GM12878 (cell line): ENCODE results near the gene VWA3B. TPM values are rescaled to one million over a fixed set of nuclear protein-coding genes. Genes with fewer than 3 reads are reported as not detected.

Source experiments
- ATAC-seq: fragments of 200-7000 bp; cut with Tn5 transposase; 3 replicates; pipeline ENCODE4 v1.9.1; 2020; ENCODE audit warnings: mild to moderate bottlenecking, moderate library complexity
- BruUV-seq: library from RNA; stranded (reverse); fragments of 400-500 nt; replicated peaks from 2 replicates; lab custom pipeline; 2021; lab: Mats Ljungman, UMichigan
- CTCF ChIA-PET: fragments of 300-600 bp; sonication (Branson Sonifier 250); formaldehyde crosslinking; extraction: SDS; loops from one replicate; lab custom pipeline; 2021; ENCODE audit warnings: inconsistent platforms; lab: Yijun Ruan, JAX
- POLR2A ChIA-PET: fragments of 350-600 bp; formaldehyde crosslinking; extraction: SDS; loops from one replicate; lab custom pipeline; 2021; ENCODE audit warnings: inconsistent platforms; lab: Charles Lee
- RAD21 ChIA-PET: fragments of 300-600 bp; sonication (Branson Sonifier 250); formaldehyde crosslinking; loops from one replicate; lab custom pipeline; 2023; ENCODE audit warnings: antibody characterized with exemption; ENCODE audit not compliant: unreplicated experiment; lab: Charles Lee
- SMC1A ChIA-PET: fragments of 300-600 bp; sonication (Branson Sonifier 250); formaldehyde crosslinking; loops from one replicate; lab custom pipeline; 2023; ENCODE audit not compliant: unreplicated experiment, uncharacterized antibody; lab: Charles Lee
- DNase-seq: peaks from one replicate; pipeline ENCODE4 v3.0.0-alpha.2; 2011; ENCODE audit warnings: low read depth, low spot score
- FAIRE-seq: peaks from 3 replicates; lab custom pipeline; 2011; peaks lifted over from hg19 to GRCh38; lab: Jason Lieb, UNC
- H2AFZ ChIP-seq: 2 replicates; pipeline ENCODE4 v1.6.0; 2011; ENCODE audit warnings: low read depth, low read length, control low read depth; ENCODE audit not compliant: control insufficient read depth
- H3K27ac ChIP-seq: 2 replicates; pipeline ENCODE4 v1.5.1; 2011; ENCODE audit warnings: control low read depth; ENCODE audit not compliant: control insufficient read depth, insufficient read depth
- H3K27me3 ChIP-seq, 2 experiments: replicated peaks in 1 of 2; 2 replicates each; pipeline versions ENCODE4 v1.6.0 to v1.6.1; 2011; ENCODE audit warnings: low read length in 1 of 2; ENCODE audit not compliant: control insufficient read depth in 2 of 2, insufficient read depth in 2 of 2
- H3K36me3 ChIP-seq, 2 experiments: 2 replicates each; pipeline ENCODE4 v1.5.1; 2011; ENCODE audit warnings: low read length in 1 of 2; ENCODE audit not compliant: control insufficient read depth in 2 of 2, insufficient read depth in 2 of 2
- H3K4me1 ChIP-seq: 2 replicates; pipeline ENCODE4 v1.6.1; 2011; ENCODE audit warnings: mild to moderate bottlenecking, low read length, moderate library complexity, mixed read lengths; ENCODE audit not compliant: control insufficient read depth, insufficient read depth
- H3K4me2 ChIP-seq: 2 replicates; pipeline ENCODE4 v1.6.0; 2011; ENCODE audit warnings: control low read depth; ENCODE audit not compliant: control insufficient read depth, insufficient read depth
- H3K4me3 ChIP-seq: fragments of 200-600 bp; sonication (generic); 2 replicates; pipeline ENCODE4 v1.5.1; 2016
- H3K79me2 ChIP-seq: 2 replicates; pipeline ENCODE4 v1.6.0; 2011; ENCODE audit warnings: low read length; ENCODE audit not compliant: control insufficient read depth, insufficient read depth
- H3K9ac ChIP-seq: 2 replicates; pipeline ENCODE4 v1.8.0; 2011; ENCODE audit warnings: low read length, control low read depth, mixed read lengths; ENCODE audit not compliant: control insufficient read depth, insufficient read depth
- H3K9me3 ChIP-seq: replicated peaks from 3 replicates; pipeline ENCODE4 v1.5.1; 2011; ENCODE audit warnings: mild to moderate bottlenecking, low read length; ENCODE audit not compliant: control insufficient read depth, insufficient read depth
- H4K20me1 ChIP-seq: 2 replicates; pipeline ENCODE4 v1.6.0; 2011; ENCODE audit not compliant: control insufficient read depth, insufficient read depth
- ATF7 ChIP-seq: fragments of 450-650 bp; IDR thresholded peaks from 2 replicates; pipeline ENCODE4 v1.6.1; 2016; ENCODE audit warnings: low read depth, mild to moderate bottlenecking
- CBFB ChIP-seq: IDR thresholded peaks from 2 replicates; pipeline ENCODE4 v1.6.1; 2016; ENCODE audit warnings: antibody characterized with exemption, low read depth
- JUND ChIP-seq: IDR thresholded peaks from 2 replicates; pipeline ENCODE4 v1.6.1; 2012; ENCODE audit warnings: low read depth, mild to moderate bottlenecking, low read length, improper control_type of control experiment, moderate library complexity
- KDM1A ChIP-seq: fragments of 200-600 bp; sonication (generic); IDR thresholded peaks from 2 replicates; pipeline ENCODE4 v1.6.1; 2016; ENCODE audit warnings: borderline replicate concordance
- MEF2A ChIP-seq: IDR thresholded peaks from 2 replicates; pipeline ENCODE4 v1.6.1; 2011; ENCODE audit warnings: low read depth, mild to moderate bottlenecking, low read length, moderate library complexity; ENCODE audit not compliant: insufficient read depth
- RAD21 ChIP-seq: IDR thresholded peaks from 2 replicates; pipeline ENCODE4 v1.6.1; 2011; ENCODE audit warnings: mild to moderate bottlenecking, low read depth, low read length, moderate library complexity; ENCODE audit not compliant: insufficient read depth
- RB1 ChIP-seq: fragments of 450-650 bp; formaldehyde crosslinking; IDR thresholded peaks from 2 replicates; pipeline ENCODE4 v1.6.1; 2017; ENCODE audit warnings: mild to moderate bottlenecking, borderline replicate concordance
- RELA ChIP-seq: fragments of 450-650 bp; IDR thresholded peaks from 2 replicates; pipeline ENCODE4 v1.8.0; 2014; ENCODE audit warnings: borderline replicate concordance; ENCODE audit not compliant: partially characterized antibody
- SREBF2 ChIP-seq: IDR thresholded peaks from 2 replicates; pipeline ENCODE4 v1.6.1; 2012; ENCODE audit warnings: mild to moderate bottlenecking, low read length
- SUZ12 ChIP-seq: fragments of 200-600 bp; sonication (generic); IDR thresholded peaks from one replicate; pipeline ENCODE4 v1.6.1; 2018; ENCODE audit warnings: antibody characterized with exemption, mild to moderate bottlenecking; ENCODE audit not compliant: unreplicated experiment
- TCF12 ChIP-seq: IDR thresholded peaks from 2 replicates; pipeline ENCODE4 v1.6.1; 2011; ENCODE audit warnings: low read depth, mild to moderate bottlenecking, low read length
- TCF3 ChIP-seq: IDR thresholded peaks from 2 replicates; pipeline ENCODE4 v1.6.1; 2012; ENCODE audit warnings: low read depth, mild to moderate bottlenecking, low read length, borderline replicate concordance; ENCODE audit not compliant: insufficient read depth
- WGBS: methylation state at CpG from one replicate; pipeline ENCODE4 v1.1.6; 2016; ENCODE audit warnings: low lambda C conversion rate; ENCODE audit not compliant: insufficient replicate concordance, insufficient coverage; ENCODE audit errors: missing lambda C conversion rate; 5-methylcytosine and 5-hydroxymethylcytosine counted together
- in situ Hi-C: fragments of 300-500 bp; cut with MboI; formaldehyde crosslinking; loops from 9 replicates; pipeline ENCODE4 v1.14.3; 2018; ENCODE audit warnings: mixed read lengths
- intact Hi-C: fragments of 100-400 bp; cut with micrococcal nuclease; formaldehyde crosslinking; loops from one replicate; pipeline ENCODE4 v1.14.2; 2022; ENCODE audit not compliant: unreplicated experiment
- polyA plus RNA-seq, 11 experiments: library from polyadenylated mRNA; depleted of rRNA in 4 of 11; unstranded in 6 of 11; stranded (reverse) in 5 of 11; fragments of >200 nt; fragmentation: Nextera tagmentation in 4 of 11; fragmentation: Illumina TruSeq in 1 of 11; extraction: Ambion mirVana in 4 of 11; extraction: Trizol in 1 of 11; gene quantifications; 1 replicate in 1 of 11; 2 replicates in 10 of 11; pipeline versions ENCODE4 v1.2.1 to v1.2.3, GENCODE V29; 2011 to 2016; ENCODE audit warnings: inconsistent platforms in 2 of 11, missing spikeins in 2 of 11, low read depth in 1 of 11
- total RNA-seq, 4 experiments: library from RNA; depleted of rRNA in 3 of 4; stranded (reverse); fragments of >200 nt in 3 of 4; fragmentation: Illumina TruSeq in 1 of 4; extraction: Trizol in 1 of 4; gene quantifications; 2 replicates each; pipeline versions ENCODE4 v1.2.1 to v1.2.3, GENCODE V29; 2013 to 2021
- TF ChIP-seq, protein P1 (sequence below): fragments of 450-650 bp; IDR thresholded peaks from 2 replicates; pipeline ENCODE4 v1.6.1; 2018; ENCODE audit warnings: mild to moderate bottlenecking, low read depth, moderate library complexity; ENCODE audit not compliant: partially characterized antibody
- TF ChIP-seq, protein P2 (sequence below): IDR thresholded peaks from 2 replicates; pipeline ENCODE4 v1.6.1; 2012; ENCODE audit warnings: low read length, inconsistent platforms
- TF ChIP-seq, protein P3 (sequence below): IDR thresholded peaks from 2 replicates; pipeline ENCODE4 v1.6.1; 2012; ENCODE audit warnings: low read depth, low read length, improper control_type of control experiment

Gene VWA3B
- total and polyA plus RNA-seq, 10 of the 15 experiments (the other 5 are each of a cell fraction or from before 2014, with no cell fraction given), result 0.04 to 0.86 (median 0.19) TPM; not detected in 4

DNA sequence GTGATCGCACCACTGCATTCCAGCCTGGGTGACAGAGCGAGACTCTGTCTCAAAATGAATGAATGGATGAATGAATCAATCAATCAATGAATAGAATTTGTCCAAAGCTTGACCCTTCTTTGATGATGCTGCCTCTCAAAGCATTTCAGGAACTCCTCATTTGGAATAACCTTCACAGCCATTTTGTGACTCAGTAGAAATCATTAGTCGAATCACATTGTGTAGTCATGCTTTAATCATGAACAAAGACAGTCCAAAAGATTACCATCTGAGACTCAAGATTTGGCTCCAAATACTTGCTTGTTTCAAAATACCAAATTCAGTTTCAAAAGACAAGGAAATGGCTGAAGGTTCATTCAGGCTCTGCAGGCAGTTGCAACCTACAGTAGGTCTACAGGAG, 83.1 kb downstream of the VWA3B start (continued):
- TF ChIP-seq, protein P1, sequence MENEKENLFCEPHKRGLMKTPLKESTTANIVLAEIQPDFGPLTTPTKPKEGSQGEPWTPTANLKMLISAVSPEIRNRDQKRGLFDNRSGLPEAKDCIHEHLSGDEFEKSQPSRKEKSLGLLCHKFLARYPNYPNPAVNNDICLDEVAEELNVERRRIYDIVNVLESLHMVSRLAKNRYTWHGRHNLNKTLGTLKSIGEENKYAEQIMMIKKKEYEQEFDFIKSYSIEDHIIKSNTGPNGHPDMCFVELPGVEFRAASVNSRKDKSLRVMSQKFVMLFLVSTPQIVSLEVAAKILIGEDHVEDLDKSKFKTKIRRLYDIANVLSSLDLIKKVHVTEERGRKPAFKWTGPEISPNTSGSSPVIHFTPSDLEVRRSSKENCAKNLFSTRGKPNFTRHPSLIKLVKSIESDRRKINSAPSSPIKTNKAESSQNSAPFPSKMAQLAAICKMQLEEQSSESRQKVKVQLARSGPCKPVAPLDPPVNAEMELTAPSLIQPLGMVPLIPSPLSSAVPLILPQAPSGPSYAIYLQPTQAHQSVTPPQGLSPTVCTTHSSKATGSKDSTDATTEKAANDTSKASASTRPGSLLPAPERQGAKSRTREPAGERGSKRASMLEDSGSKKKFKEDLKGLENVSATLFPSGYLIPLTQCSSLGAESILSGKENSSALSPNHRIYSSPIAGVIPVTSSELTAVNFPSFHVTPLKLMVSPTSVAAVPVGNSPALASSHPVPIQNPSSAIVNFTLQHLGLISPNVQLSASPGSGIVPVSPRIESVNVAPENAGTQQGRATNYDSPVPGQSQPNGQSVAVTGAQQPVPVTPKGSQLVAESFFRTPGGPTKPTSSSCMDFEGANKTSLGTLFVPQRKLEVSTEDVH, result no peak
- TF ChIP-seq SREBF2 (no peak), RAD21 (no peak), TCF12 (no peak), ATF7 (no peak)
- TF ChIP-seq, protein P2, sequence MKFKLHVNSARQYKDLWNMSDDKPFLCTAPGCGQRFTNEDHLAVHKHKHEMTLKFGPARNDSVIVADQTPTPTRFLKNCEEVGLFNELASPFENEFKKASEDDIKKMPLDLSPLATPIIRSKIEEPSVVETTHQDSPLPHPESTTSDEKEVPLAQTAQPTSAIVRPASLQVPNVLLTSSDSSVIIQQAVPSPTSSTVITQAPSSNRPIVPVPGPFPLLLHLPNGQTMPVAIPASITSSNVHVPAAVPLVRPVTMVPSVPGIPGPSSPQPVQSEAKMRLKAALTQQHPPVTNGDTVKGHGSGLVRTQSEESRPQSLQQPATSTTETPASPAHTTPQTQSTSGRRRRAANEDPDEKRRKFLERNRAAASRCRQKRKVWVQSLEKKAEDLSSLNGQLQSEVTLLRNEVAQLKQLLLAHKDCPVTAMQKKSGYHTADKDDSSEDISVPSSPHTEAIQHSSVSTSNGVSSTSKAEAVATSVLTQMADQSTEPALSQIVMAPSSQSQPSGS, result no peak

GRCh38 chr2:98172150-98172765, 85.3 kb downstream of the VWA3B start:
- peaks cover 0 to 8% of the 10 kb centered on the region in 2 experiments; a peak in 1 of 4 replicates for H3K27me3 ChIP-seq
- no peaks in the 10 kb centered on the region for H3K9me3 ChIP-seq
- no peaks in the 10 kb centered on the region for H3K4me1 ChIP-seq
- H3K36me3 ChIP-seq, result no peaks in the 10 kb centered on the region
- H3K27ac ChIP-seq, result no peak overlapping the region
- CTCF ChIA-PET, result interaction anchor here (0.5 kb wide), 1 partner anchor 338 kb away, joined by 3 read pairs; no protein-coding TSS in a partner anchor
- H3K79me2 ChIP-seq, result no peaks in the 10 kb centered on the region
- H2AFZ ChIP-seq, result no peak overlapping the region
- intact Hi-C loops, result no loop called here
- no peaks in the 10 kb centered on the region for H4K20me1 ChIP-seq
- POLR2A ChIA-PET, result no interaction called here
- in situ Hi-C loops, result loop anchor here (25.0 kb wide), 1 partner anchor 360 kb away; no protein-coding TSS in a partner anchor
- RAD21 ChIA-PET, result no interaction called here
- FAIRE-seq (no peak), DNase-seq (no peak), ATAC-seq (no peak)
- TF ChIP-seq, protein P3, sequence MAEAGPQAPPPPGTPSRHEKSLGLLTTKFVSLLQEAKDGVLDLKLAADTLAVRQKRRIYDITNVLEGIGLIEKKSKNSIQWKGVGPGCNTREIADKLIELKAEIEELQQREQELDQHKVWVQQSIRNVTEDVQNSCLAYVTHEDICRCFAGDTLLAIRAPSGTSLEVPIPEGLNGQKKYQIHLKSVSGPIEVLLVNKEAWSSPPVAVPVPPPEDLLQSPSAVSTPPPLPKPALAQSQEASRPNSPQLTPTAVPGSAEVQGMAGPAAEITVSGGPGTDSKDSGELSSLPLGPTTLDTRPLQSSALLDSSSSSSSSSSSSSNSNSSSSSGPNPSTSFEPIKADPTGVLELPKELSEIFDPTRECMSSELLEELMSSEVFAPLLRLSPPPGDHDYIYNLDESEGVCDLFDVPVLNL, result no peak
- TF ChIP-seq RB1, result no peak
- TF ChIP-seq CBFB, result no peak
- TF ChIP-seq MEF2A, result no peak
- TF ChIP-seq JUND, result no peak
- TF ChIP-seq SUZ12, result no peak
- no peak for TF ChIP-seq KDM1A
- TF ChIP-seq RELA, result no peak
- no peak for TF ChIP-seq TCF3
- no peak overlapping the region for H3K4me2 ChIP-seq
- no peak overlapping the region for H3K9ac ChIP-seq
- BruUV-seq, result no TSS peak
- H3K4me3 ChIP-seq, result no peak overlapping the region
- SMC1A ChIA-PET, result no interaction called here
- 53% methylated on average over 11 of the region's 14 CpGs for WGBS
